HCT116 (cell line): ENCODE data around the gene BCAN. TPM values are rescaled to one million over a fixed set of nuclear protein-coding genes. Genes with fewer than 3 reads are reported as not detected.

Experiments used
- ATAC-seq: fragments of 200-7000 bp; cut with Tn5 transposase; 2 replicates; pipeline ENCODE4 v1.9.1; 2020; ENCODE audit warnings: mild to moderate bottlenecking, moderate library complexity
- BruUV-seq: library from RNA; stranded (reverse); fragments of 400-500 nt; replicated peaks from 2 replicates; lab custom pipeline; 2021; lab: Mats Ljungman, UMichigan
- CTCF ChIA-PET: fragments of 300-600 bp; sonication (Branson Sonifier 250); formaldehyde crosslinking; loops from one replicate; lab custom pipeline; 2021; ENCODE audit warnings: antibody characterized with exemption; lab: Charles Lee
- POLR2A ChIA-PET: fragments of 300-600, 350-600 bp; sonication (Branson Sonifier 250); formaldehyde crosslinking; loops from one replicate; lab custom pipeline; 2021; ENCODE audit warnings: antibody characterized with exemption; lab: Charles Lee
- RAD21 ChIA-PET, 2 experiments: fragments of 300-600 bp; sonication (Branson Sonifier 250); formaldehyde crosslinking; loops; one replicate each; lab custom pipeline; 2023; ENCODE audit warnings: low total read pairs in 2 of 2; ENCODE audit not compliant: uncharacterized antibody in 2 of 2, unreplicated experiment in 2 of 2, low non-redundant PET in 1 of 2; lab: Charles Lee
- DNase-seq: peaks from one replicate; pipeline ENCODE4 v3.0.0-alpha.2; 2010; ENCODE audit warnings: low read depth, low spot score
- H2AFZ ChIP-seq: fragments of 200-600 bp; shearing (Covaris generic), sonication (generic); 2 replicates; pipeline ENCODE4 v1.6.1; 2017; ENCODE audit warnings: low read depth, mixed run types, mixed read lengths, antibody characterized with exemption, low read length; ENCODE audit not compliant: poor library complexity, severe bottlenecking
- H3K27ac ChIP-seq: 2 replicates; pipeline ENCODE4 v1.5.1; 2012; ENCODE audit warnings: low read depth, low read length
- H3K27me3 ChIP-seq: fragments of 200-600 bp; sonication (generic); 2 replicates; pipeline ENCODE4 v1.6.1; 2016; ENCODE audit warnings: mixed run types, low read length, mixed read lengths; ENCODE audit not compliant: insufficient read depth
- H3K36me3 ChIP-seq, 2 experiments: fragments of 200-500 bp in 1 of 2; fragments of 200-600 bp in 1 of 2; sonication (Bioruptor generic) in 1 of 2; sonication (generic) in 1 of 2; 2 replicates each; pipeline versions ENCODE4 v1.5.1 to v1.6.1; 2014 to 2016; ENCODE audit warnings: low read length in 2 of 2, inconsistent platforms in 1 of 2, mixed read lengths in 1 of 2, mixed run types in 1 of 2; ENCODE audit not compliant: insufficient read depth in 2 of 2, control insufficient read depth in 1 of 2
- H3K4me1 ChIP-seq, 2 experiments: fragments of 200-600 bp in 1 of 2; sonication (generic) in 1 of 2; 2 replicates each; pipeline versions ENCODE4 v1.5.1 to v1.6.1; 2012 to 2017; ENCODE audit warnings: low read length in 2 of 2, inconsistent platforms in 1 of 2, mild to moderate bottlenecking in 1 of 2, mixed read lengths in 1 of 2, mixed run types in 1 of 2, moderate library complexity in 1 of 2; ENCODE audit not compliant: insufficient read depth in 2 of 2, control insufficient read depth in 1 of 2
- H3K4me2 ChIP-seq: fragments of 200-600 bp; sonication (generic); 2 replicates; pipeline ENCODE4 v1.6.1; 2017; ENCODE audit warnings: mixed run types, low read length, mixed read lengths
- H3K4me3 ChIP-seq, 2 experiments: fragments of 200-600 bp in 1 of 2; sonication (generic) in 1 of 2; replicated peaks in 1 of 2; 2 replicates each; pipeline ENCODE4 v1.5.1; 2011 to 2016; ENCODE audit warnings: low read length in 2 of 2, control low read depth in 1 of 2, low read depth in 1 of 2, mild to moderate bottlenecking in 1 of 2, mixed read lengths in 1 of 2, mixed run types in 1 of 2
- H3K79me2 ChIP-seq: fragments of 200-600 bp; sonication (generic); 2 replicates; pipeline ENCODE4 v1.6.1; 2017; ENCODE audit warnings: mild to moderate bottlenecking, mixed run types, low read length, moderate library complexity, mixed read lengths; ENCODE audit not compliant: insufficient read depth
- H3K9ac ChIP-seq: fragments of 200-600 bp; sonication (generic); 2 replicates; pipeline ENCODE4 v1.6.1; 2016; ENCODE audit warnings: low read length, mixed read lengths
- H3K9me2 ChIP-seq: fragments of 200-600 bp; sonication (generic), shearing (Covaris generic); 2 replicates; pipeline ENCODE4 v1.6.1; 2017; ENCODE audit warnings: mixed run types, mild to moderate bottlenecking, moderate library complexity; ENCODE audit not compliant: insufficient read depth
- H3K9me3 ChIP-seq, 2 experiments: fragments of 200-500 bp in 1 of 2; fragments of 200-600 bp in 1 of 2; sonication (Bioruptor generic) in 1 of 2; sonication (generic) in 1 of 2; 2 replicates each; pipeline ENCODE4 v1.6.1; 2014 to 2017; ENCODE audit warnings: low read length in 2 of 2, mixed read lengths in 2 of 2, inconsistent platforms in 1 of 2, low read depth in 1 of 2, mild to moderate bottlenecking in 1 of 2, mixed run types in 1 of 2, moderate library complexity in 1 of 2; ENCODE audit not compliant: control insufficient read depth in 1 of 2, insufficient read depth in 1 of 2
- H4K20me1 ChIP-seq: fragments of 200-600 bp; sonication (generic), shearing (Covaris generic); 2 replicates; pipeline ENCODE4 v1.6.1; 2017; ENCODE audit warnings: mixed run types, mild to moderate bottlenecking, moderate library complexity; ENCODE audit not compliant: insufficient read depth
- CBX3 ChIP-seq: IDR thresholded peaks from 2 replicates; pipeline ENCODE4 v1.6.1; 2012; ENCODE audit warnings: low read depth
- CEBPB ChIP-seq: IDR thresholded peaks from 2 replicates; pipeline ENCODE4 v1.6.1; 2012; ENCODE audit warnings: low read depth
- EGR1 ChIP-seq: IDR thresholded peaks from 2 replicates; pipeline ENCODE4 v1.6.1; 2012; ENCODE audit warnings: low read depth
- ELF1 ChIP-seq: IDR thresholded peaks from 2 replicates; pipeline ENCODE4 v1.6.1; 2012; ENCODE audit warnings: low read depth, borderline replicate concordance
- EZH2phosphoT487 ChIP-seq: fragments of 200-600 bp; IDR thresholded peaks from 2 replicates; pipeline ENCODE4 v1.6.1; 2018; ENCODE audit warnings: antibody characterized with exemption, borderline replicate concordance
- FOSL1 ChIP-seq: IDR thresholded peaks from 2 replicates; pipeline ENCODE4 v1.6.1; 2012; ENCODE audit warnings: low read depth
- JUND ChIP-seq: IDR thresholded peaks from 2 replicates; pipeline ENCODE4 v1.6.1; 2012
- POLR2AphosphoS5 ChIP-seq: IDR thresholded peaks from 2 replicates; pipeline ENCODE4 v1.6.1; 2011; ENCODE audit warnings: mild to moderate bottlenecking, low read depth, low read length, moderate library complexity
- RAD21 ChIP-seq: IDR thresholded peaks from 2 replicates; pipeline ENCODE4 v1.6.1; 2012; ENCODE audit warnings: low read depth, mild to moderate bottlenecking
- SIN3A ChIP-seq: IDR thresholded peaks from 2 replicates; pipeline ENCODE4 v1.6.1; 2012; ENCODE audit warnings: low read depth
- SP1 ChIP-seq: IDR thresholded peaks from 2 replicates; pipeline ENCODE4 v1.6.1; 2012; ENCODE audit warnings: low read depth
- SRF ChIP-seq: IDR thresholded peaks from 2 replicates; pipeline ENCODE4 v1.6.1; 2012; ENCODE audit warnings: low read depth
- TCF7L2 ChIP-seq: IDR thresholded peaks from 2 replicates; pipeline ENCODE4 v1.7.0; 2011; ENCODE audit warnings: borderline replicate concordance, inconsistent platforms; ENCODE audit not compliant: insufficient read depth, insufficient read length; ENCODE audit errors: extremely low read depth
- ZFX ChIP-seq: fragments of 450-650 bp; IDR thresholded peaks from 2 replicates; pipeline ENCODE4 v1.6.1; 2017
- ZNF274 ChIP-seq: fragments of 200-500 bp; sonication (Bioruptor generic); IDR thresholded peaks from 2 replicates; pipeline ENCODE4 v1.6.1; 2014; ENCODE audit warnings: mild to moderate bottlenecking, low read depth, low read length, inconsistent platforms
- intact Hi-C: fragments of 100-400 bp; cut with micrococcal nuclease; formaldehyde crosslinking; loops from 2 replicates; pipeline ENCODE4 v1.10.0; 2022
- total RNA-seq: library from RNA; stranded (reverse); gene quantifications from one replicate; pipeline ENCODE4 v1.2.1, GENCODE V29; 2021; ENCODE audit not compliant: unreplicated experiment
- TF ChIP-seq, protein P1 (sequence below): IDR thresholded peaks from 2 replicates; pipeline ENCODE4 v1.6.1; 2011; ENCODE audit warnings: mild to moderate bottlenecking, low read length, moderate library complexity; ENCODE audit not compliant: insufficient replicate concordance; ENCODE audit errors: extremely low read depth
- TF ChIP-seq, protein P2 (sequence below): IDR thresholded peaks from 2 replicates; pipeline ENCODE4 v1.6.1; 2012
- TF ChIP-seq, protein P3 (sequence below), 3 experiments: fragments of 200-600 bp in 1 of 3; sonication (generic) in 1 of 3; IDR thresholded peaks in 2 of 3; conservative IDR thresholded peaks in 1 of 3; 2 replicates each; pipeline ENCODE4 v1.5.1; 2012 to 2017; ENCODE audit warnings: low read depth in 2 of 3, low read length in 2 of 3, antibody characterized with exemption in 1 of 3, borderline replicate concordance in 1 of 3, control low read depth in 1 of 3, mild to moderate bottlenecking in 1 of 3, mixed read lengths in 1 of 3, mixed run types in 1 of 3, moderate library complexity in 1 of 3; ENCODE audit not compliant: insufficient read depth in 1 of 3
- TF ChIP-seq, protein P4 (sequence below): IDR thresholded peaks from 2 replicates; pipeline ENCODE4 v1.6.1; 2012; ENCODE audit warnings: low read depth

The BCAN gene
- total RNA-seq, 1 experiment from 2014 or later = not detected

DNA sequence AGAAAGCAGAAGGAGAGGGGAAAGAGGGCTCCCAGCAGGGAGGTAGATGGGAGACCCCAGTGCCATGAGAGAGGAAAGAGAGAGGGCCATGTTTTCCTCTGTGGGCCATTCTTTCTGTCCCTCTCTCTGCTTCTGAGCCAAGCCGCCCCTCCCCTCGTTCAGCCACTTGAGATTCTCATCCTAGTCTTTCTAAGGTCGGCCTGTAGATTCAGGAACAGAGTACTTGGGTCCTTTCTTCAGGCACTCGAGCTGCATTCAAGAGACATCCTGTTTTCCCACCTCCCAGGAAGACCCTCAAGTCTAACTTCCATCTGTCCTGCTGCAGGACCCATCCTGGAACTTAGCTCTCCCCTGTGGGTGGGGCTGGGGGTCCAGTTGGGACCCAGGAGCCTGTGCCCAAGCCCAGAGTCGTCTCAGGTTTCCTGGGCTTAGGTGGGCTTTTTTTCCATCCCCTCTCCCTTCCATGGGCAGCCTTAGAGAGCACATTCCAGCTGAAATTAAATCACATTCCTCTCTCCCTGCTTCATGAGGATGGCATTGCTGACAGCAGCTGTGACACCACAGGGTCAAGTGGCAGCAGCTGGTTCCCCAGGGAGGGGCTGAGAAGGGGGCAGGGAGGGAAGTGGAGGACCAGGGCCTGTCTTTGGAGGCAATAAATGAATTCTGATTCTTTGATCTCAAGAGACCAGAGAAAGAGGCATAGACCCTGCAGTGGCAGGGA lies 22.3 kb downstream of the BCAN start:
- TF ChIP-seq SIN3A (no peak), RAD21 (no peak), CEBPB (no peak), ELF1 (no peak), EZH2phosphoT487 (no peak), CBX3 (no peak), FOSL1 (no peak), SP1 (no peak), ZNF274 (no peak), ZFX (no peak), JUND (no peak), EGR1 (no peak), TCF7L2 (no peak), POLR2AphosphoS5 (no peak), SRF (no peak)
- TF ChIP-seq, protein P1, sequence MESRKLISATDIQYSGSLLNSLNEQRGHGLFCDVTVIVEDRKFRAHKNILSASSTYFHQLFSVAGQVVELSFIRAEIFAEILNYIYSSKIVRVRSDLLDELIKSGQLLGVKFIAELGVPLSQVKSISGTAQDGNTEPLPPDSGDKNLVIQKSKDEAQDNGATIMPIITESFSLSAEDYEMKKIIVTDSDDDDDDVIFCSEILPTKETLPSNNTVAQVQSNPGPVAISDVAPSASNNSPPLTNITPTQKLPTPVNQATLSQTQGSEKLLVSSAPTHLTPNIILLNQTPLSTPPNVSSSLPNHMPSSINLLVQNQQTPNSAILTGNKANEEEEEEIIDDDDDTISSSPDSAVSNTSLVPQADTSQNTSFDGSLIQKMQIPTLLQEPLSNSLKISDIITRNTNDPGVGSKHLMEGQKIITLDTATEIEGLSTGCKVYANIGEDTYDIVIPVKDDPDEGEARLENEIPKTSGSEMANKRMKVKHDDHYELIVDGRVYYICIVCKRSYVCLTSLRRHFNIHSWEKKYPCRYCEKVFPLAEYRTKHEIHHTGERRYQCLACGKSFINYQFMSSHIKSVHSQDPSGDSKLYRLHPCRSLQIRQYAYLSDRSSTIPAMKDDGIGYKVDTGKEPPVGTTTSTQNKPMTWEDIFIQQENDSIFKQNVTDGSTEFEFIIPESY = no peak
- TF ChIP-seq, protein P2, sequence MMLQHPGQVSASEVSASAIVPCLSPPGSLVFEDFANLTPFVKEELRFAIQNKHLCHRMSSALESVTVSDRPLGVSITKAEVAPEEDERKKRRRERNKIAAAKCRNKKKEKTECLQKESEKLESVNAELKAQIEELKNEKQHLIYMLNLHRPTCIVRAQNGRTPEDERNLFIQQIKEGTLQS = no peak
- TF ChIP-seq, protein P3, sequence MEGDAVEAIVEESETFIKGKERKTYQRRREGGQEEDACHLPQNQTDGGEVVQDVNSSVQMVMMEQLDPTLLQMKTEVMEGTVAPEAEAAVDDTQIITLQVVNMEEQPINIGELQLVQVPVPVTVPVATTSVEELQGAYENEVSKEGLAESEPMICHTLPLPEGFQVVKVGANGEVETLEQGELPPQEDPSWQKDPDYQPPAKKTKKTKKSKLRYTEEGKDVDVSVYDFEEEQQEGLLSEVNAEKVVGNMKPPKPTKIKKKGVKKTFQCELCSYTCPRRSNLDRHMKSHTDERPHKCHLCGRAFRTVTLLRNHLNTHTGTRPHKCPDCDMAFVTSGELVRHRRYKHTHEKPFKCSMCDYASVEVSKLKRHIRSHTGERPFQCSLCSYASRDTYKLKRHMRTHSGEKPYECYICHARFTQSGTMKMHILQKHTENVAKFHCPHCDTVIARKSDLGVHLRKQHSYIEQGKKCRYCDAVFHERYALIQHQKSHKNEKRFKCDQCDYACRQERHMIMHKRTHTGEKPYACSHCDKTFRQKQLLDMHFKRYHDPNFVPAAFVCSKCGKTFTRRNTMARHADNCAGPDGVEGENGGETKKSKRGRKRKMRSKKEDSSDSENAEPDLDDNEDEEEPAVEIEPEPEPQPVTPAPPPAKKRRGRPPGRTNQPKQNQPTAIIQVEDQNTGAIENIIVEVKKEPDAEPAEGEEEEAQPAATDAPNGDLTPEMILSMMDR (IDR thresholded peaks at IDR 0.05 in 2 of 3, conservative IDR thresholded peaks at IDR 0.05 in 1 of 3; ENCODE audit: borderline replicate concordance in 1 of 3, insufficient read depth in 1 of 3, low read depth in 2 of 3, low read length in 2 of 3) = no peak
- TF ChIP-seq, protein P4, sequence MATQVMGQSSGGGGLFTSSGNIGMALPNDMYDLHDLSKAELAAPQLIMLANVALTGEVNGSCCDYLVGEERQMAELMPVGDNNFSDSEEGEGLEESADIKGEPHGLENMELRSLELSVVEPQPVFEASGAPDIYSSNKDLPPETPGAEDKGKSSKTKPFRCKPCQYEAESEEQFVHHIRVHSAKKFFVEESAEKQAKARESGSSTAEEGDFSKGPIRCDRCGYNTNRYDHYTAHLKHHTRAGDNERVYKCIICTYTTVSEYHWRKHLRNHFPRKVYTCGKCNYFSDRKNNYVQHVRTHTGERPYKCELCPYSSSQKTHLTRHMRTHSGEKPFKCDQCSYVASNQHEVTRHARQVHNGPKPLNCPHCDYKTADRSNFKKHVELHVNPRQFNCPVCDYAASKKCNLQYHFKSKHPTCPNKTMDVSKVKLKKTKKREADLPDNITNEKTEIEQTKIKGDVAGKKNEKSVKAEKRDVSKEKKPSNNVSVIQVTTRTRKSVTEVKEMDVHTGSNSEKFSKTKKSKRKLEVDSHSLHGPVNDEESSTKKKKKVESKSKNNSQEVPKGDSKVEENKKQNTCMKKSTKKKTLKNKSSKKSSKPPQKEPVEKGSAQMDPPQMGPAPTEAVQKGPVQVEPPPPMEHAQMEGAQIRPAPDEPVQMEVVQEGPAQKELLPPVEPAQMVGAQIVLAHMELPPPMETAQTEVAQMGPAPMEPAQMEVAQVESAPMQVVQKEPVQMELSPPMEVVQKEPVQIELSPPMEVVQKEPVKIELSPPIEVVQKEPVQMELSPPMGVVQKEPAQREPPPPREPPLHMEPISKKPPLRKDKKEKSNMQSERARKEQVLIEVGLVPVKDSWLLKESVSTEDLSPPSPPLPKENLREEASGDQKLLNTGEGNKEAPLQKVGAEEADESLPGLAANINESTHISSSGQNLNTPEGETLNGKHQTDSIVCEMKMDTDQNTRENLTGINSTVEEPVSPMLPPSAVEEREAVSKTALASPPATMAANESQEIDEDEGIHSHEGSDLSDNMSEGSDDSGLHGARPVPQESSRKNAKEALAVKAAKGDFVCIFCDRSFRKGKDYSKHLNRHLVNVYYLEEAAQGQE = no peak
- ATAC-seq (no peak), DNase-seq (no peak)
- no peaks in the 10 kb centered on the region for H3K9me2 ChIP-seq
- no peak overlapping the region; the same call in 1 of the 2 replicates for H3K9ac ChIP-seq
- no peaks in the 10 kb centered on the region; a peak in 1 of 4 replicates for H3K36me3 ChIP-seq
- ChIA-PET CTCF (interaction anchor here (2.1 kb wide), 1 partner anchor 25 kb away, joined by 10 read pairs; no protein-coding TSS in a partner anchor), RAD21 (no interaction called here), POLR2A (no interaction called here)
- no peaks in the 10 kb centered on the region for H4K20me1 ChIP-seq
- H3K4me2 ChIP-seq = peak overlapping the region; percentile 94
- no peak overlapping the region for H3K4me3 ChIP-seq
- no peaks in the 10 kb centered on the region for H3K27me3 ChIP-seq
- intact Hi-C loops = no loop called here
- H3K79me2 ChIP-seq = peaks cover 20% of the 10 kb centered on the region
- H3K9me3 ChIP-seq = no peaks in the 10 kb centered on the region
- BruUV-seq = no TSS peak
- no peak overlapping the region for H3K27ac ChIP-seq
- H3K4me1 ChIP-seq = peaks cover 40 to 66% of the 10 kb centered on the region in 2 experiments
- no peak overlapping the region for H2AFZ ChIP-seq
